Stimulated activated CD8-positive, alpha-beta memory T cell treated with anti-CD3 and anti-CD28 coated beads, Interleukin-15, amount 100 ng/mL, for 4 hours (primary cell): Measurements from ENCODE around the gene COL5A1.

Experiments
- DNase-seq, 2 donors: peaks; one replicate each; pipeline ENCODE4 v3.0.0-alpha.2; 2020; ENCODE audit warnings: low read depth in 2 of 2

Gene COL5A1

GRCh38 chr9:134875371-134875770 lies 233.8 kb downstream of the COL5A1 start:
- no peak for DNase-seq

- no peak for DNase-seq
Observed at GRCh38 chr9:134877541-134877940, 235.9 kb downstream of the COL5A1 start.

GRCh38 chr9:134879664-134880483 lies 238.3 kb downstream of the COL5A1 start:
- DNase-seq = no peak

GRCh38 chr9:134880484-134881312 lies 239.1 kb downstream of the COL5A1 start, which contains the start of gene FCN2:
Gene FCN2, plus strand, starts transcription at chr9:134880810. Its CDS starts 12 bp downstream, at chr9:134880822.
- no peak for DNase-seq

- no peak for DNase-seq
Observed at GRCh38 chr9:134881313-134881670, 239.7 kb downstream of the COL5A1 start.

- DNase-seq = no peak
Observed at GRCh38 chr9:134882204-134882785, 240.7 kb downstream of the COL5A1 start.

- no peak for DNase-seq
Observed at GRCh38 chr9:134883040-134883782, 241.6 kb downstream of the COL5A1 start.

- no peak for DNase-seq
Observed at GRCh38 chr9:134884492-134884891, 242.9 kb downstream of the COL5A1 start.

GRCh38 chr9:134885001-134885678 lies 243.5 kb downstream of the COL5A1 start:
- DNase-seq = no peak

GRCh38 chr9:134885679-134886412 lies 244.2 kb downstream of the COL5A1 start:
- no peak for DNase-seq

GRCh38 chr9:134886413-134886913 lies 244.9 kb downstream of the COL5A1 start:
- no peak for DNase-seq

- no peak for DNase-seq
Observed at GRCh38 chr9:134887219-134887618, 245.6 kb downstream of the COL5A1 start.

GRCh38 chr9:134887686-134888602 lies 246.3 kb downstream of the COL5A1 start:
- DNase-seq = no peak

- no peak for DNase-seq
Observed at GRCh38 chr9:134888603-134889190, 247.1 kb downstream of the COL5A1 start.

- DNase-seq = no peak
Observed at GRCh38 chr9:134889386-134890154, 248.0 kb downstream of the COL5A1 start.

- DNase-seq = no peak
Observed at GRCh38 chr9:134890155-134890495, 248.5 kb downstream of the COL5A1 start.

GRCh38 chr9:134891053-134891452 lies 249.4 kb downstream of the COL5A1 start:
- DNase-seq = no peak

GRCh38 chr9:134891713-134892112 lies 250.1 kb downstream of the COL5A1 start:
- DNase-seq = no peak
